Dermis blood vessel endothelial cell (primary cell): ENCODE data around the gene TRAPPC10. TPM values are rescaled to one million over a fixed set of nuclear protein-coding genes. Genes with fewer than 3 reads are reported as not detected.
"Not testable (repeated sequence)": the region's sequence is repeated elsewhere in the genome, so short reads cannot be mapped to it uniquely, and the experiment has no call there.

ENCODE experiments used
- DNase-seq: peaks from one replicate; pipeline ENCODE4 v3.0.0; 2010
- total RNA-seq: library from RNA; depleted of rRNA; stranded (reverse); fragments of >200 nt; gene quantifications from 2 replicates; pipeline ENCODE4 v1.2.3, GENCODE V29; 2014

The TRAPPC10 gene
- total RNA-seq, 1 donor from 2014 or later = 25.5 TPM

GRCh38 chr21:44153214-44153888 is 141.2 kb downstream of the TRAPPC10 start:
- DNase-seq = not testable (repeated sequence)

- not testable (repeated sequence) for DNase-seq
Measured at GRCh38 chr21:44153889-44154228, 141.8 kb downstream of the TRAPPC10 start.

GRCh38 chr21:44154816-44155230 is 142.7 kb downstream of the TRAPPC10 start:
- DNase-seq = not testable (repeated sequence)

- not testable (repeated sequence) for DNase-seq
Measured at GRCh38 chr21:44155231-44155993, 143.3 kb downstream of the TRAPPC10 start.

- not testable (repeated sequence) for DNase-seq
Measured at GRCh38 chr21:44155994-44156380, 143.9 kb downstream of the TRAPPC10 start.

Other genes starting within 250 kb of the TRAPPC10 start
- gene CSTB, start 236.0 kb upstream of the TRAPPC10 start, total RNA-seq = 6.3 and 8.5 TPM in 2 replicates
- 18.4 and 22.7 TPM in 2 replicates for gene RRP1, start 222.7 kb upstream of the TRAPPC10 start, total RNA-seq
- 56.8 and 153 TPM in 2 replicates for gene AGPAT3, start 147.1 kb upstream of the TRAPPC10 start, total RNA-seq
- 8.2 and 39.1 TPM in 2 replicates for gene PWP2, start 95.1 kb downstream of the TRAPPC10 start, total RNA-seq
- gene GATD3, start 121.4 kb downstream of the TRAPPC10 start, total RNA-seq = 6.0 and 58.4 TPM in 2 replicates
- gene ICOSLG, start 228.6 kb downstream of the TRAPPC10 start, total RNA-seq = 2.0 and 2.4 TPM in 2 replicates
- gene DNMT3L, start 249.6 kb downstream of the TRAPPC10 start, total RNA-seq = not detected in 2 replicates